Prostate gland (tissue), 2 donors: Measurements from ENCODE around the gene DAGLA.

Experiments
- CTCF ChIP-seq, 4 experiments: fragments of 200-600 bp in 2 of 4; fragments of 450-650 bp in 2 of 4; sonication (generic) in 2 of 4; IDR thresholded peaks; 1 replicate in 3 of 4; 2 replicates in 1 of 4; pipeline ENCODE4 v1.5.1; 2016 to 2019; ENCODE audit warnings: antibody characterized with exemption in 4 of 4, mild to moderate bottlenecking in 2 of 4, moderate library complexity in 2 of 4
- POLR2A ChIP-seq: fragments of 450-650 bp; IDR thresholded peaks from one replicate; pipeline ENCODE4 v1.6.1; 2016; ENCODE audit warnings: antibody characterized with exemption, mild to moderate bottlenecking

GRCh38 chr11:61686469-61686868 is 6.3 kb downstream of the DAGLA start:
- TF ChIP-seq CTCF (IDR thresholded peaks at IDR 0.05) (no peak), POLR2A (no peak)
